GM21526 (cell line): ENCODE results near the gene CNTNAP5.

Experiments
- ATAC-seq: cut with Tn5 transposase; IDR thresholded peaks from one replicate; pipeline ENCODE4 v1.9.1; 2021; ENCODE audit warnings: moderate library complexity; ENCODE audit not compliant: unreplicated experiment, low FRiP score

CNTNAP5 gene

DNA sequence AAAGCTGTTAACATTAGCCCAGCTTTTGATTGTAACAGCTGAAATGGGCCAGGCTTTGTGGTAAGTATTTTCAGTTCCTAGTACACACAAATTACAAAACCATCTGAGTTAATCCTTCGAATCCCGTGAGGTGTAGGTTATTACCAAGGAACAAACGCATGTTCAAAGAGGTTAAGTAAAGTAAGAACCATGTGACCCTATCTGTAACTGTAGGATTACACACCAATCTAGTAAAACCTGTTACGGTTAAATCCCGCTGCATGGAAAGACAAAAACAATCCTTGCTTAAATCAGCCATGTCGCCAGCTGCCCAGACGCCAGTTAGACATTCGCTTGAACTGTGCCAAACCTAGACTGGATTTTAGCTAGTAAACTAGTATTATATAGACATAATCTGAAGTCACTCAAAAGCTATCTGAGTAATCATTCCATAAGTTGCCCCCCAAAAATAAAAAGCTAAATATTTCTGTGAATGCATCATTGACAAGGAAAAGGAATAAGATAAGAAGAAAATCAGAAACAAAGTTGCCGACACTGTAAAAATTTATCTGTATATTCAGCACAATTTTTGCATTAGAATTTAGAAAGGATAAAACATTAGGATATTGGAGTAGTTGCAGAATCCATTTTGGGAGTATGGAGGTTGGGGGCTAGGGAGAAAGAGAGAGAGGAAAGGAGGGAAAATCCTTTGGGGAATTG lies 638.0 kb downstream of the CNTNAP5 start:
- no peak for ATAC-seq

DNA sequence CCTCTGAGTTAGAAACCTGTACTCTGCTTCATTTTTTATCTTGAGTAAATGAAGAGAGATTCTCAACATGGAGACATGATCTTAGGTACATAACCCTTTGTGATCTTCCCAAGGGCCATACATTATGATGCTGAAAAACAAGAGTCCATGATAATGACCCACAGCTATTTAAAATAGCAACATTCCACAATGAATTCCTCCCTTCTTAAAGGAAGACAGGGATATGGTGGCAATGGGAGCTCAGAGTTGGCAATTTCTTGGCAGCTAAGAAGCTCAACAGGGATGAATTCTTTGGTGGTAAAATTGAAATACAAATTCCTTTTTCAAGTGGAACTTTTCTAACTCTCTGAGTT lies 638.5 kb downstream of the CNTNAP5 start:
- no peak for ATAC-seq

DNA sequence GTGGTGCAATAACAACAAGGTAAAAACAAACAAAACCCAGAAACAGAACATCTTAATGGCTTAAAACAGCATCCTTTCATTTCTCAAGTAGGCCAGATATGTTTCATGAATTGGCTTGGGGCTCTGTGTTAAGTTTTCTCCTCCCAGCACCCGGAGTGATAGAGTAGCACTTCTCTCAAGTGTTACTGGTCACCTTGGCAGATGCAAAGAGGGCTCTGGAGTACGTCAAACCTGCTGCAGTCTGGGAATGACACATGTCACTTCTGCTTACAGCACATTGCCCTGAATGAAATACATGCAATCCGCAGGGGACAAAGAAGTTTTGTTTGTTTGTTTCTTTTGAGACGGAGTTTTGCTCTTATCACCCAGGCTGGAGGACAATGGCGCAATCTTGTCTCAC lies 639.3 kb downstream of the CNTNAP5 start:
- ATAC-seq = no peak

DNA sequence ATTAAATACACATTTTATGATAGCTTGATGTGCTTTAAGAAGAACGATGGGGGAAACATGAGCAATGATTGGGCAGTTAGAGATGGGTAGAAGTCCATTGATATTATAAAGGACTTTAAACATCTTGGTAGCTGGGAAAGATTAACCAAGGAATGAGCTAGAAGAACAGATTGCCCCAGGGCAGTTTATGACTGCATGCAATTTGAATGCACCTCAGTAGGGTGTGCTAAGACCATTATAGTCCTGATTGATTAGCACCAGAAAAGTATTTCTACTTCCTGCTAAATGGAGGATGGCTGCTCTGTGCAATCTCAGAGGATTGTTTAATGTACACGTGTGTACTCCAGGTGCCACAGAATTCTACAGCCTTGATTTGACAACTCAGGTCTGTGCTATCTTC lies 641.9 kb downstream of the CNTNAP5 start:
- ATAC-seq = no peak

DNA sequence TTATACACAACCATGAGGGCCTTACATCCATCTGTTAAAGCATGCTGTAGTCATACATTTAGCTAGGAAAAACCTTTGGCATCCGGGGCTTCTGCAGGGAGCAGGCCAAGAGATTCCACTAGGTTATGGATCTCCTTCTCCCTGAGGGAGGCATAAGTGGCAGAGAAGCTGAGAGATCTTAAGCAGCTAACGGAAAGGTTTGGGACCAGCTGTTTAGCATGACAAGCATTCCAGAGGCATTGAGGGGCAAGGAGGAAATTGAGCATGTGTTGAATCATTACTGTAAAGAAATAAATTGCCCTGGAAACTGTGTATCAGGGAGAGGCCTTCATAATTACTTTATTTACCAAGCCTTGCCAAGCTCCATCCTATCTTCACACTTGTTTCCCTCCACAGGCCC lies 643.1 kb downstream of the CNTNAP5 start:
- no peak for ATAC-seq

DNA sequence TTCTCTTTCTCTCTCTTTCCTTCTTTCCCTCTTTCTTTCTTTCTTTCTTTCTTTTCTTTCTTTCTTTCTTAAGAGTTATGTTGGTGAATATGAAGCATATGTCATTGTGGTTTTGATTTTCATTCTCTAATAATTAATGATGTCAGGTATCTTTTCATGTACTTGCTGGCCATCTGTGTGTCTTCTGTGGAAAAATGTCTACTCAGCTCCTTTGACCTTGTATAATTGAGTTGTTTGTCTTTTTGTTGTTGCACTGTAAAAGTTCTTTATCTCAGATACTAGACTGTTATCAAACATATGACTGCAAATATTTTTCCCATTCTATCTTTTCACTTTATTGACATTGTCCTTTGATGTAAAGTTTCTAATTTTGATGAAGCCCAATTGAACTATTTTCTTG lies 645.1 kb downstream of the CNTNAP5 start:
- ATAC-seq = no peak

DNA sequence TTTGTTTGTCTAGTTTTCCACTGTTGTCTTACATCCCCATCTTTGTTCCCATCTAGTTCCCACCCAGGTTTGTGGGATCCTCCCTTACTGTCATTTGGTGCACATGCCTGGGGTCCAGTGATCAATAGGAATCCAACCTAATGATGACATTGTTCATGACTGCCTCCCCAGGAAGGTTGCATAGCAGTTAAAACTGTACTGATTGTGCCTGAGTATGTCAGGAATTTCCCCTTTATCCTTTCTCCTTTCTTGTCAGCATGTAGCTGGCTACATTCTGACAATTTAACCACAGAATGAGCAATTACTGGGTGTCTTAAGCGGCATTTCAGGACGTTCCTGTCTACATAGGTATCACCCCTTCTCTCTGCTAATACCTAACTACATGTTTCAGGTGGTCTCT lies 653.0 kb downstream of the CNTNAP5 start:
- no peak for ATAC-seq

DNA sequence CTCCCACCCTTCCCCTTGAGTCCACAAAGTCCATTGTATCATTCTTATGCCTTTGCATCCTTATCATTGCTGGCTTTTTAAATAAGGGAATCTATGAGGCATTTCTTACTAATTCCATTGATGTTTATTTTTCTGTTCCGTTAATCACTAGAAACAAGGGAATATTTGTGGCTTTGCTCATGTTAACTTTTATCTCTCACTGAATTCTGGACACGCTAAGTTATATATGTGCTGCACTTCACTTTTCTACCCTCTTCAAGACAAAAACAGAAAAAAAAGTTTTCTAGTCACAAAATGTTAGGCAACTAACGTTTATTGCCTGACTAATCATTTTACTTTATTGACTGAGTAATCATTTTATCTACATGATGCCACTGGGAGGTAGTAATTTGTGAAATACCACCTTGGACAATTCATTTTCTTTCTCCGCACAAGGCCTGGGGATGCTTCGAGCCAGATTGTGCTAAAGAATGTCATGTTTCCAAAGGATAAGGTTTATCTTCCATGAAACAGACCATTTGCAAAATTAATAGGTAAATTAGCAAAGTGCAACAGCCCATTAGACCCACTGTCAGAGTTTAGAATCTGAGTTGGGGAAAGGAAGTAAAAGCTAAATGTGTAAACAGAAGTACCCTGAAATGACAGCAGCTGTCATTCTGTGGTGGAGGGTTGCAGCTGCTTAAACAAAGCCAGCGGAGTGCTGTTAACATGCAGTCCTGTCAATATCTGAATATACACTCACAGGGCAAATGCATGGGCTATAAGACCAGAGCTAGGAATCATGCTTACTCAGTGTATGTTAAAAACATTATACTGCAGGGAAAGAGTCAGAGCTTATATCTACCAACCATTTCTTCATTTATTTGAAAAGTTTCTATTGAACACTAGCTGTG lies 658.7 kb downstream of the CNTNAP5 start:
- ATAC-seq = no peak

DNA sequence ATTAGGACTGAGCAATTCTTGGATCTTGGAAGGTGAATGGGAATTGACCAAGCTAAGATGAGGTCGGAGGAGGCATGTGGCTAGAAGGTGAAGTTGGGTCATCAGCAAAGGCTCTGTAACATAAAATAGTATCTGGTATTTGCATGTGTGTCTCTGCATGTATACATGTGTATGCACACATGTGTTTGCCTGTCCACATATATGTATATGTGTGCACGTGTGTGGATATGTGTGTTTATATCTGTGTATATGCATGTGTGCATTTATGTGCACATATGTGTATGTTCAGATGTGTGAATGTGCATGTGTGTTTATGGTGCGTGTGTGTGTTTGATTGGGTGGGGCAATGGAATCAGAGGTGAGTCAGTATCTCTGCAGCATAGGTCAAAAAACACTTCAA lies 664.3 kb downstream of the CNTNAP5 start:
- ATAC-seq = no peak

DNA sequence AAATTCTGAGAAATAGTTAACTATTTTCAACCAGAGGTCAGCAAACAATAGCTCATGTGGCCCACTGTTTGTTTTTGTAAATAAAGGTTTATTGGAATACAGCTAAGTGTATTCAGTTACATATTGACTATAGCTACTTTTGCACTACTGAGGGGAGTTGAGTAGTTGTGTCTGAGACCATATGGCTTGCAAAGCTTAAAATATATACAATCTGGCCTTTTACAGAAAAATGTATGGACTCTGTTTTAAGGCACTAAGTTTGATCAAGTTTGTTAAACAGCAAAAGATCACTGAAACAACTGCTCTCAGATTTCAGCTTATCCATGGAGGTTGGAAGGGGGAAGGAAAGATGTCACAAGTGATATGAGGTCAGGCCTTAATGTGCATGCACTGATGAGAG lies 667.1 kb downstream of the CNTNAP5 start:
- ATAC-seq = no peak

DNA sequence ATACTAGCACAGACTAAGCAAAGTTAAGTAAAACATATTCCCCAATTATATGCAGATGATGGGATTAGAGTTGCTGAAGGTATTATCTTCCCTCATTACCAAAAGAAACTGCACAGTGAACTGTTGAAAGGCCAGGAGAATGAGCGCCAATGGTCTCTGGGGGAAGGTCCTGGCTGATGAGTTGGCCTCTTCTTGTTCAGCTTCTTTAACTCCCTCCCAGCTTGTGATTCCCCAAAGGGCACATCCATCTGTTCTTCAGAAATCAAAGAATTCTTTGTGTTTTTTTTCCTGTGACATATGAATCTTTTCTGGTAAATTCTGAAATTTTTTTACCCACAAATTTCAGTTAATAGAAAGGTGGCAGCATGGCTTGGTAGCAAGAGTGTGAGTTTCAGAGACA lies 667.6 kb downstream of the CNTNAP5 start:
- ATAC-seq = no peak

DNA sequence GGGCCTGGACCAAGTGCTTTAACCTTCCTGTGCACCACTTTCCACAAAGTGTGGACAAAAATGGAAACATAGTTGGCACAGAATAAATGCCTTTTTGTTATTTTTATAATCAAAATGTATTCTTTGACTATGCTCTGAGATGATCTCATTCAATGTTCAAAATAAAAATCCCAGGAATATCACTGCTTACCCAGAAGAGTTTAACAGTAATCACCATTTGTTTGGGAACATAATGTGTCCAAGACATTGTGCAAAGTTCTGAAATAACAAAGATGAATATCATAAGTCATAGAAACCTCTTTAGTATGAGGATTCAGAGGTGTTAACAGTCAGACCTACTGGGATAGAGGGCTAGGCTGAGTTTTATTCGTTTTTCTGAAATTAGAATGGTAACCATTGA lies 668.1 kb downstream of the CNTNAP5 start:
- ATAC-seq = no peak

DNA sequence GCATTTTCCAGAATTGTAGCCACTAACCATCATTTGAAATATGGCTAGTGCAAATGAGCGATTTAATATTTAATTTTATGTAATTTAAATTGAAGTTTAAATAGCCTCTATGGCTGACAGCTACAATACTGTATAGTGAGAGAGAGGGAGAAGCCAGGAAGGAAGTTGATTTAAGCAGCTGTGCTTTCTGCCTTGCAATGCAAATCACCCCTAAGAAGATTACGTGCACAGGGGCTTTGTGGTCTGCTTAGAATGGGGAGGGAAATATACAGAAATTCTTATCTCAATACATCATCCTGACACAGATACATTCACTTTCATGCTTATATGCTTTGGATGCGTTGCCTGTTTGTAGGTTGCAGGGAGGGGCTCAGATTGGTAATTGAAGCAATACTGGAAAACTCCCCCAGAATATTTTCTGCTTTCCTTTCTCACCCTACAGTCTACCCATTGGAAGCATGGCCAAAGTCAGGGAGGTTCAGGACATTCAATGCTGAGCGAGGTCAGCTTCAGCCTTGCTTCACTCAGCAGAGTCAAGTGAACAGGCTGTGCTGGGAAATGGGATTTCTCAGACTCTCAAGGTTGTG lies 674.0 kb downstream of the CNTNAP5 start:
- no peak for ATAC-seq

DNA sequence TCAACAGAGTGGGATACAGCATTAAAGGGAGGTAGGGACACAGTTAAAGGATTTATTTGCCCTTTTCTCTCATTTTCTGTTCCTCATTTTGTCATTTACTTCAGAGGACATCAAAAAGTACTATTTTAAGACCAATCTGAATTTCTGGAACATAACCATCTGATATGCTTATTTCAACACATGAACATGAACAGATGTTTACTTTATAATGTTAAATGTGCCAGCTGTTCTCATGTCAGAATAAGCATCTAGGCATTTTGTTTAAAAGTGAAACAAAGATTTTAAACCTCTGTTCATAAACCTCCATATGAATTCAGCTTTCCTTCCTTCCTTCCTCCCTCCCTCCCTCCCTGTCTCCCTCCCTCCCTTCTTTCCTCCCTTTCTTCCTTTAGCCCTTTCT lies 677.7 kb downstream of the CNTNAP5 start:
- ATAC-seq = no peak

DNA sequence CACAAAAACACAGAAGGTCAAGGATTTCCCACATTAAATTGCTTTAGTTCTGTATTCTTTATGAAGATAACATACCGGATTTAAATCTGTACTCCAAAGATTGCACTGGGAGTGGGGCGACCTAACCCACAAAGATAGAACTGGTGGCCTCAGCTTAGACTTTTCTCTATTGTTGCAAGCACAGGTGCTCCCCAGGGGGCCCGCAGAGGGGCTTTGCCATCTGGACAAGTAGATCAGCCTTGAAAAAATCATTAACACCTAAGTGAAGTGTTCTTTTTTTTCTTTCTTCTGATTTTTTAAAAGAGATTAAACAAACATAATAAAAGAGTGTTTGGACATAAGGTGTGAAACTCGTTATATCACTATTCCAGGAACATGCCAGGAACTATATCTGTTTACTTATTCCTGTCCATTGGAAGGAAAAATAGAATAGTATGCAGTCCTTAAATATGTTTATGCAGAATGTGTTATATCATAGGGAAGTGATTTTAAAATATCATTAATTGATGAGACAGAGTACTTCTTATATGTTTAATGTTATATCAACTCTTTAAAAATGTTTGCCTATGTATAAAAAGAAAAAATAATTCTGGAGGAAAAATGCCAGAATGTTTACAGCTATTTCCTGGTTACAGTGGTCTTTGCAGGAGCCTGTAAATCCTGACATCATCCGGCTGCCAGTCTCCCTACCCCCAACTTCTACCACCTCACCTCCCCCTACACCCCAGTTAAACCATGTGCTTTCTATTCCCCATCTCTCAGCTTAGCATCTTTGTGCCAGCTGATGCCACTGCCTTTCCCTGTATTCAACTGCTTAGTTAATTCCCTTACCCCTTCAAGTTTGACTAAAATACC lies 679.2 kb downstream of the CNTNAP5 start:
- no peak for ATAC-seq

DNA sequence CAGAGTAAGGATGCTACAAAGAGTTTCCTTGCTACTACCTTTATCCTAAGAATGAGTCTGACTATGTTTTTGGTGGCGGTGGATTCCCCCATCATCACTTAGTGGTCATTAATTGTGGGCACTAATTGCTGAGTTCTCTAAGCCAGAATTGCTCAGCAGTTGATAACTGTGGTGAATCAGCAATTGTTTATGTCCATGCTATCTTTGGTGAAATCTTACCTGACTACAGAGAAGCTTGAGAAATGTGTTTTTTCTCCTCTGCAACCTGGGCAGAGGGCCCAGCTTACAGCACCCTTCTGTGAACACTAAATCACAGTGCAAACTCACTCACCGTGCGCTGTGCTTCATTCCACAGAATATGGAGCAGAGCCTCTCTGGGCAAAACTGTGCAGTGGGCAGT lies 683.6 kb downstream of the CNTNAP5 start:
- no peak for ATAC-seq

DNA sequence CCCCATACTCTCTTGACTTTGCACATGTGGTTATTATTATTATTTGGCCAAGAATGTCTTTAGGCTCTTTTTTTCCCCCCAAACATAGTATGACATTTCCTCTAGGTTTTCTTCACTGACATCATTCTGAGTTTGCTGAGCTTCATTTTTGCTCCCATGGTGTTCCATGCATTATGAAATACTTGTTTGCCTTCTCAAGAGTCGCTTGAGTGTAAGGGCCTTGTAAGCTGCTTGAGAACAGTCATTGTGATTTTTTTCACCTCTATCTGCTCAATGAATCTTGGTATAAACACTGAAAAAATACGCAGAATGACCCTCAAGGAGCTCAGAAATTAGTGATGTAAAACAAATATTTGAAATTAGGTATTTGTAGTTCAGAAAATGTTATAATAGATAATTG lies 688.9 kb downstream of the CNTNAP5 start:
- no peak for ATAC-seq

DNA sequence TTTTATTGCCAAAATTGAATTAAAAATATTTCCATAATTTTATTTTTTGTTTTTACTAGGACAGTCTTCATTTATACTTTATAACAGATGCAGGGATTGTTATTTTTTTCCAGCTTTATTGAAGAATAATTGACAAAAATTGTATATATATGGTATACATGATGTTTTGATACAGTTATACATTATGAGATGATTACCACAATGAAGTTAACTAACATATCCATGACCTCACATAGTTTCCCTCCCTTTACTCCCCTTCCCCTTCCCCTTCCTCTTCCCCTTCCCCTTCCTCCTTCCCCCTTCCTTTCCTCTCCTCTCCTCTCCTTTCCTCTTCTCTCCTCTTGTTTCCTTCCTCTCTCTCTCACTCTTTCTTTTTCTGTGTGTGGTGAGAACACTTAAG lies 700.1 kb downstream of the CNTNAP5 start:
- ATAC-seq = no peak

DNA sequence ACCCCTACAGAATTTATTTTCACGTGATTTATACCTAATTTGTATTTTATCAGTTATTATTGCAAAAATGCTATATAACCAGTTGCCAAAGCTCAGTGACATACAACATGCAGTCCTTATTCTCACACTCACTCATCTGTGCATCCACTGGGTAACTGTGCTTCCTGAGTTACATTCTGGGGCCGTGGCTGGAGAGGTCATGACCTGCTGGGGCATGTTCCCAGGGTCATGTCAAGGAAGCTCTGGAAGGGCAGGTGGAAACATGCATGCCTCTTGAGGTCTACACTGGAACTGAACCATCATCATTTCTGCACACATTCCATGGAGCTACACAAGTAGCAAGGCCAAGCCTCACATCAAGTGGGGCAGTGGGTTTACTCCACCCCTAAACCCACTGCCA lies 715.5 kb downstream of the CNTNAP5 start:
- no peak for ATAC-seq

DNA sequence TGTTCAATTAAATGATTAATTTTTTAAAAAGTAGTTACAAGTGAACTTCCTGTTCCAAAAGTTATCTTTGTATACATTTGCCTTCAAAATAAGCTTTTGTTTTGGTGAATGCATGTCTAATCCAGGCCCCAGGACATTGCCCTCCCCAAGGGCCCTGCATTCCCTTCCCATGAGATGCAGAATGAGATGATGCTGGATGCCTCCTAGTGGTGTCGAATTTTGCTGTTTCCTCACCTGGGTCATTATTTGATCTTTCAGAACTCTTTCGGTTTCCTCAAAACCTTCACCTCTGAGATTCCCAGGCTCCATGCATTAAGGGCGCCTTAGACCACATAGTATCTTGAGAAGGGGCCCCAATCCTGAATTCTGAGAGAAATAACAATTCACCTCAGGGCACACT lies 728.8 kb downstream of the CNTNAP5 start:
- ATAC-seq = no peak

DNA sequence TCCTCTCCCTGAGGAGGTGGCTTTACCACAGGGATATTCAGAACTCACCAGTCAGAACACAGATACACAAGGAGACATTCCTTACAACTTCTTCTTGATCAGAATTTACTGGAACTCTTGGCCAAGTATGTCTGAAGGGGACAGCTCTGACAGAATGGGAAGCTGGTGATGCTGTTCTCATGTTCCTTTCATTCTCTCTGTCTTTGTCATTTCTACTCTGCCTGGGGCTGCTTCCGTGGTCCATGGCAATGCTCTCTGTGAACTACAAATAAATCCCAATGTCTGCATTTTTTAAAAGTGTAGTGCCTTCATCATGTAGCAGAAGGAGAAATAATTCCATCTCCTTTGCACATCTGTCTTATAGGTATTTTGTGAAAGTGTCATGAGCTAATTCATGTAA lies 730.3 kb downstream of the CNTNAP5 start:
- ATAC-seq = no peak
